ENCODE data around the gene VARS1.

Gene VARS1

DNA sequence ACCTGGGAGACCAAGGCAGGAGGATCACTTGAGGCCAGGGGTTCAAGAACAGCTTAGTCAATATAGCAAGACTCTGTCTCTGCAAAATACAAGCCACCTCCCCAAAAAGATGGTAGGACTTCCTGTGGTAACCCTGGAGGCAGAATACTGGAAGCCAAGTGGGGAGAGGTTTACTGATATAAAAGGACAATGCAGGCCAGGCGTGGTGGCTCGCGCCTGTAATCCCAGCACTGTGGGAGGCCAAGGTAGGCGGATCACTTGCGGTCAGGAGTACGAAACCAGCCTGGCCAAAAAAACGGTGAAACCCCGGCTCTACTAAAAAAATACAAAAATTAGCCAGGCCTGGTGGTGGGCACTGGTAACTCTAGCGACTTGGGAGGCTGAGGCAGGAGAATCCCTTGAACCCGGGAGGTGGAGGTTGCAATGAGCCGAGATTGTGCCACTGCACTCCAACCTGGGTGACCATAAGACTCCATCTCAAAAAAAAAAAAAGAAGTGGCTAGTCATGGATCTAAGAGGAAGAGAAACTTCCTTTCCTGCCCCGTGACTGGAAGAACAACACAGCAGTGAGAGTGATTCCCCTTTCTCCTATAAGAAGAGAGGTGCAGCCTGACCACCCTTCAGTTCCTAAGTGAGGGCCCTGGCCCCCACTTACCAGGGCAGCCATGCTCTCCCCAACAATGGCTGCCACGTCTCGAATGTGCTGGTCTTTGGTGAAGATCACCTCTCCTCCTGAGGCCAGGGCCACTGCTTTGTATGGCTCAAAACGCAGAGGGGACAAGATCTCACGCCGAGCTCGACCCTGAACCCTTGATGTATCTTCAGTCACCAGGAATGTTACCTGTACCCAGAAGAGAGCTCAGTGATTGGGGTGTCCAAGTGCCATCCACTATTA, 26.9 kb downstream of the VARS1 start:
- FAIRE-seq = no peak

DNA sequence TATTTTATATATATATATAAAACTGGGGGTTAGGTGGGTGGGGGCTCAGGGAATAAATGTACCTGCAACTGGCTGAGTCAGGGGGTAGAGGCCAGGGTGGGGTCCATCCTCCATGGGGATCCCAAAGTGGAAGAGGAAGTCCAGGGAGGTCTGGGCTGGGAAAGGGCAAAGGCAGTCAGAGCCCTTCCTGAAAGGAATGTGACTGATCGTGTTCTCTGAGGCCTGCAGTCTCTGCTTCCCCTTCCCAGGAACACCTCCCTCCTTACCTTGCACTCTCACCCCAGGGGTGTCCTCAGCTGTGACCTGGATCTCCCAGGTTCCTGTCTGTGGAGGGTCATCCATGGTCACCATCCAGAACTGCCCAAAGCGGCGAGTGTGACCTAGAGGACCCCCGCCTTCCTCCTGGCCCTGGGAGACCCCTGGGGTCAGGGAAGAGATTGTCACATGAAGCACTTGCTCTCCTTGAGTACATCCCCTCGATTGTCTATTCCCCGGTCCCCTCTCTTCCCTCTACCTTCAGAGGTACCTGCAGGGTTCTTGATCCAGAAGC, 28.4 kb downstream of the VARS1 start:
- no peak for FAIRE-seq

DNA sequence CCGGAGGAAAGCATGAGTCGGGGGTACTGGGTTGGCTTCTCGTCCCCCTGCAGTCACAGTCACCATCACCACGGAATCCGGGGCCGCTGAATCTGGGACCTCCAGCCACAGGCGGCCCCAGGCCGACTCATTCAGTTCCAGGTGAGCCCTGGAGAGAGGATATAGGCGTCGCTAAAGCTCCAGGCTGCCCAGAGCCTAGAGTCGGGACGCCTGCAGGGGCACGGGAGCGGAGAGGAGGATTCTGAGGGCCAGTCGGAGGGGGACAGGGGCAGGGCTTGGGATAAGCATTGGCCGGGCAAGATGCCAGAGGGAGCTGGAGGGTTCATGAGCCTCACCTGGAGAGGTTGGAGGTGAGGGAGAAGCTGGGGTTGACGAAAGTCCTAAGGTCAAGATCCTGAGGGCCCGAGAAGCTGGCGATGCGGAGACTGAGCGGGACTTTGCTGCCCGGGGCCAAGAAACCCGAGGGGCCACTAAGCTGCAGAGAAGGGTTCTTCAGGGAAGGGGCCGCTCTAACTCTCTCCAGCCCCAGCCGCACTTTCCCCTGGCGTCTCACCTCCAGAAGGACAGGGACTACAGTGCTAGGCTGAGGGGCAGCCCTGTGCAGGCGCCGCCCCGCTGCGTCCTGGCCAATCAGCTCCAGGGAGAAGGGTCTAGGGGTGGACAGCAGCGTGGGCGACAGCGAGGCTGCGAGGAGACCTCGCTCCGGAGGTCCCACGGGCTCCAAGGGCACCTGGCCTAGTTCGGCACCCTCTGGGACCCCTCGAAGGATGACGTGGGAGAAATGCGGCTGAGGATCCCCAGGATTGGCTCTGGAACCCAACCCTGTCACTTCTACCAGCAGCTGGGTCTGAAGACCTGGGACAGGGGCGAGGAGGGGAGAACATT, 29.4 kb downstream of the VARS1 start:
- FAIRE-seq = no peak

- FAIRE-seq = no peak
Measured at GRCh38 chr6:31765559-31765909, 30.0 kb downstream of the VARS1 start.

DNA sequence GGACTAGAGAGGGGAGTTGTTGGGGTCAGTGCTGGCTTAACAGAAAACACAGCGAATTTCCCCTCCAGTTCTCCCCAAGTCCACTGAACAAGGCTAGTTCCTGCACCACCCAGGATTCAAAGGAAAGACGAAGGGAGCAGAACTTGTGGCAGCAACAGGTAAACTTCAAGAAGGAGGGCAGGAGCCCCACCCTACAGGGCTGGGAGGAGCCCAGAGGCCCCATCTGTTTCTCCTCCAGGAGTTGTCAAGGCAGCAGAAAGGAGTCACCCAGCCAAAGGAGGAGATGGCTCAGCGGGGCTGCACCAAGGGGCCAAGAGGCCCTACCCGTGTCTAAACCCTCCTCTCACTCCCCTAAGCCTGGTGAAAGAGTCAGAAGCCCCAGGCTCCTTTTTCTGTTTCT, 31.4 kb downstream of the VARS1 start:
- FAIRE-seq = no peak

DNA sequence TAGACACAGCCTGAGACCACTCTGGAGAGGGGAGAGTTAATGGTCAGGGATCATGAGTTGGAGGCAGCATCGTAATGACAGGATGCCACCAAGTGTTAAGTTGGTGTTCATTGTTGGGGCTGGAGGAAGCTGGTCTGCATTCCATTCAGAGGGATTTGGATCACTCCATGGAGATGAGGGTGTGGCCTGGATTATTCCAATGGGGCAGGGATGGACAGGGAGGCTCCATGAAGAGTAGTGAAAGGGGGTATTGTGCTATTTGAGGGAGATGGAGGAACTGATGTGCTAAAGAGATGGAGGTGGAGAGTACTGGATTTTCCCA, 32.0 kb downstream of the VARS1 start:
- peak; percentile 80 for FAIRE-seq

DNA sequence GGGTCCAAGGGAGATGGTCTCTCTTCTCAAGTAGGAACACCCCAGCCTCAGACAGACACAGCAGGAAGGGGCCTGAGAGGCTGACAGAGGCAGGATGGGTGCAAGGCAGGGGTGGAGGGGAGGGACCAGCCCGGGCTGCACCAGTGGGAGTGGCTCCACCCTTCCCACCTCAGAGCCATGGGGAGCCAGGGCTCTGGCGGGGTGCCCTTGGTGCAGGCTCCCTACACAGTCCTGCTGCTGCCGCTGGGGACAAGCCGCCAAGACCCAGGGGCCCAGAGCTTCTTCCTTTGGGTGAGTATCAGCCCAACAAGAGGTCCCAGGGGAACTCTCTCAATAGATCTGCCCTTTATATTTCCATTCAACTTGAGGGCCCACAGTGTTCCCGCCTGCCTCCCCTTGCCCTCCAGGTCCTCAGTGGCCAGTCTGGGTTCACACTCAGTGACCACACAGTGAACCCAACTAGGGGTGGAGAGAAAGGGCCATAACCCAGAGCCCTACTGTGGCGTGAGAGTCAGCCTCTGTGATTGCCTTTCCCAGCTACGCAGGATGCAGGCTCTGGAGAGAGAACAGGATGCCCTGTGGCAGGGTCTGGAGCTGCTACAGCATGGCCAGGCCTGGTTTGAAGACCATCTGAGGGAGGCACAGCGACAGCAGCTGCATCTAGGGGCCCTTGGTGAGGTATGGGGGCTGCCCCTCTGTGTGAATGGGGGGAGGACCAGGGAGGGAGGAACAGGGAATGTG, 32.5 kb downstream of the VARS1 start:
- FAIRE-seq = no peak

- no peak for FAIRE-seq
Measured at GRCh38 chr6:31762356-31762755, 33.2 kb downstream of the VARS1 start, which contains the start of gene SAPCD1. SAPCD1 (plus strand) TSS chr6:31762656; CDS start chr6:31763055, 399 bp downstream.

DNA sequence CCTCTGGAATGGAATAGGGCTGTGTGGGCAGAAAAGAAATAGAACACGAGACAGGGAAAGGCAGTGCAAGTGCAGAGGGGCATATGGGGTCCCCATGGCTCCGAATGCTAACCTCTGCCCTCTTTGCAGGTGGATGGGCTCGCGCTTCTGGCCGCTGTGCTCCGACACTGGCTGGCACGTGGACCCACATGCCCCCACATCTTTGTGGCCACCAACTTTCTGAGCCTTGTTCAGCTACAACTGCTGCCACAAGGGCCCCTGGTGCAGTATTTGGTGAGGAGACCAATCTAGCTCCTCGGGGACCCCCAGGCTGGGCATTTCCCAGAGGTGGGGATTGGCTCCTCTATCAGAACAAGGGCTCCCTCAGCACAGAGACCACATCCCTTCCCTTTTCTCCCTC, 34.2 kb downstream of the VARS1 start:
- FAIRE-seq = no peak

GRCh38 chr6:31760790-31761189, 34.8 kb downstream of the VARS1 start:
- FAIRE-seq = no peak

GRCh38 chr6:31758281-31758680, 37.3 kb downstream of the VARS1 start:
- FAIRE-seq = no peak

GRCh38 chr6:31752739-31753319, 42.7 kb downstream of the VARS1 start:
- no peak for FAIRE-seq

DNA sequence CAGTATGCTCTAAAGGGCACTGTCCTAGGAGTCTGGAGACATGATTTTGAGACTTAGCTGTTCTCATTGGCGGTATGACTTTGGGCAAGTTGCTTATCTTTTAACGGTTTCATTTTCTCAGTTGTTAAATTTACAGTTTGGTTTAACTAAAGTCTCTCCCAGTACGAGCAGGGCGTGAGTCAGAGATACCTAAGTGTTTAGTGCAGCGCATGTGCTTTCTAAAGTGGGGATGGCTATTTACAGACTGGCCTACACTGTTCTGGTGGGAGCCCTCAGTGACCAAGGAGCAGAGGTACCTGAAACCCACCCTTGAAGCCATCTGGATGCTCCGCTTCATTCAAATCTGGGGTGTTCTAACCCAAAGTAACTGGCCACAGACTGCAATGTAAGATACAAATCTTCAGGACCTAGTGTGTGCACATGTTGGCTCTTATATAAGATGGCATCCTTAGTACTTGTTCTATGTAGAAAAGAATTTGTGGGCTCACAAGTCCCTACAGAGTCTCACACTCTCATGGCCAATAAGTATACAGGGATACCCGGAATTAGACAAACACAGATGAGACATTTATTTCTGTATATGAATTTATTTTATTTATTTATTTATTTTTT, 45.0 kb downstream of the VARS1 start:
- no peak for FAIRE-seq

DNA sequence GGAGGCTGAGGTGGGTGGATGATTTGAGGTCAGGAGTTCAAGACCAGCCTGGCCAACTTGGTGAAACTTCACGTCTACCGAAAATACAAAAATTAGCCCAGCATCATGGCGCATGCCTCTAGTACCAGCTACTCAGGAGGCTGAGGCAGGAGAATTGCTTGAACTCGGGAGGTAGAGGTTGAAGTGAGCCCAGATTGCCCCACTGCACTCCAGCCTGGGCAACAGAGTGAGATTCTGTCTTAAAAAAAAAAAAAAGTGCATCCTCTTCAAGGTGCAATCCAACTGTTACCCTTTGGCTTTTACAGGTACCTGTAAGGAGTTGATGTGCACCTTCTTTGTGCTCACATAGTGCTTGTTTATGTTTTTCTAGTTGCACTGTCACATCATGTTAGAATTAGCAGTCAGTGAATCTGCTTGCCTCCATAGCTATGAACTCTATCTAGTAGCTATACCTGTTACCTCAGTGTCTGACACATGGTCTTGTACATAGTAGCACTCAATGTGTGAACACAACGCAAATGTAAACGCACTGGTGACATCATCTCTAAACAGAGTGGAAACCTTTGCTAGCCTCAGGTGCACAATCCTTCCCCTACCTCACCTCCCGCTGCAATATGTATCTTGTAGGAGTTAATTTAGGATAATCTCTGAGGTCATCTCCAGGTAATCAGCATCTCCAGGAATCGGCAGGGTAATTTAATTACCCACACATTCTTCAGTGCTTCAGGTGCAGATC, 46.1 kb downstream of the VARS1 start:
- no peak for FAIRE-seq

All from G401.6 (cell line).